Iris pigment epithelial cell (primary cell): ENCODE results near the gene PACS2.

Source experiments
- DNase-seq: peaks from one replicate; pipeline ENCODE4 v3.0.0-alpha.2; 2011; ENCODE audit warnings: low read depth

Gene PACS2

DNA sequence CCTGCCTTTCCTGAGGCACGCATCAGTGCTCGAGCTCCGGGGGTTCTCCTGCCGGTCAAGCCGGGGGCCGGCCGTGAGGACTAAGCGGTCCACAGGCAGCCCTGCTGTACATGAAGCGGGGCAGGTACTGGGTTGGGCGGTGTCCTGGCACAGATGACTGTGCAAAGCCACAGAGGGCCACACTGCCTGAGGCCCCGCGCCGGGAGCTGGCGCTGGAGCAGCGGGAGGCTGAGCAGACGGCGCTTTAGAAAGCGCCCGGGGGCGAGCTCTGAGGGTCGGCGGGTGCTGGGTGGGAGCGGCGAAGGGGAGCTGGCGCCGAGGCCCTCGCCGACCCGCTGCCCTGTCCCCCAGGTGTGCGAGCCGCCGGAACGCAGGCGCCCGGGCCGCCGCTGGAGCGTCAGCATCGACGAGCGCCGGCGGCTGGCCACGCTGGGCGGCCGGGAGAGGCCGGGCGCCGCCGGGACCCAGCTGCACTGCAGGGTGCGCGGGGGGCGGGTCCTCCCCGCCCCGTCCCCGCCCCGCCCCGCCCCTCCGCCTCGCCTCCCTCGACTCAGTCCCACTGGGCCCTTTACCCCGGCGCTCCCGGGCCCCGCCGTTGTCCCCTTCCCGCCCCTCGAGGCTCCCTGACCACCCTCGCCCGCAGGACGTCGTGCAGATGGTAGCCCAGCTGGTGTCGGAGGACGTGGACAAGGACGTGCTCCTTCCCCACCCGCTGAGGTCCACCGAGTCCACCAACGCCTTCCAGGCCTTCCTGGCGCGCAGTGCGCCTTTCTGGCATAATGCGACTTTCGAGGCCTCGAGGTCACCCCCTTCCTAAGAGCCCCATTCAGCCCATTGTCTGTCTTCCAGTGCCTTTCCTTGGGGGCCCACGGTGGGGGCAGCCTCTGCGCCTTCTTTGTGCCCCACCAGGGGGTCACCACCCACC lies 96.7 kb downstream of the PACS2 start:
- DNase-seq: peak; percentile 42

DNA sequence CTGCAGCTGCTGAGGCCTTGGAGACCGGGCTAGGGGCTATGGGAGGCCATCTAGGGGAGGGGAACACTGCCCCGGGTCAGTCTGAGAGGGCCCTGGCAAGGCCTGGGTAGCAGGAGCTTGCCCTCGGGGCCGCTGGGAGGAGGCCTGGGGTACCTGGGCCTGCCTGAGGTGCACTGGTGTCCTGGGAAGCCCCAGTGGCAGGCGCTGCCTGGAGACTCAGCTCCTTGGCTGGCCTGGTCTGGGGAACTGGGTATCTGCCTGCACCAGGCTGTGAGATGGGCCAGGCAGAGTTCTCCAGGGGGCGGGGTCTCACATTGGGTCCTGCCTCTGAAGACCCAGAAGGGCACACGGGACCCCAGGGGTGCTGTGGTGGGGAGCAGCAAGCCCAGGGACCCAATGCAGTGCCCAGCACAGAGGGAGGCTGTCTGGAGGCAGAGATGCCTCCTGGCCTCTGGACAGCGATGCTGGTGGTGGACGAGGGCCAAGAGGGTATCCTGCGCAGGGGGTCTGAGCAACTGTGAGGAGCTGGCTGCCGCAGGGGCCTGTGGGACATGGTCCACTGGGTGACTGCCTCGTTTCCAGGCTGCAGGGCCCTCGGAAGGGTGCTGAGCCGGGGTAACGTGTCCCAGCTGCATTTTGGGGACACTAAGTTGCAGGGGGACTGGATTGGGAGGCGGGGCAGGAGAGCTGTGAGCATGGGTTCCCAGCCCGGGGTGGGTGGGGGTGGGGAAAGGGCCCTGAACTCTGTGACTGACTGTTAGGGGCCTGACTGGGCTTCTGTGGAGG lies 97.6 kb downstream of the PACS2 start:
- no peak for DNase-seq

GRCh38 chr14:105412771-105413543 lies 98.4 kb downstream of the PACS2 start:
- no peak for DNase-seq

DNA sequence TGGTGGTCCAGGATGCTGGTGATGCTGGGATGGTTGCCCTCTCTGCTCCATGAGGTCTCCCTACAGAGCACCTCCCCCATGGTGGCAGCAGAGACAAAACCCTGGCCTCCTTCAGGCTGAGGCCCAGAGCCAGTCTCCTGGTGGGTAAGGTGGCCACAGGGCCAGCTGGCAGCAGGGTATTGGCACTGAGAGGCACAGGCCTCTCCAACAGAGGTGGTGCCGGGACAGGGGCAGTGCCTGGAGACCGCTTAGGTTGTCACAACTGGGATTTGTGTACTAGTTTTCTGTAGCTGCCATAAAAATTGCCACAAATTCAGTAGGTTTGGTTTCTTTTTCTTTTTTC lies 99.0 kb downstream of the PACS2 start:
- DNase-seq: no peak

DNA sequence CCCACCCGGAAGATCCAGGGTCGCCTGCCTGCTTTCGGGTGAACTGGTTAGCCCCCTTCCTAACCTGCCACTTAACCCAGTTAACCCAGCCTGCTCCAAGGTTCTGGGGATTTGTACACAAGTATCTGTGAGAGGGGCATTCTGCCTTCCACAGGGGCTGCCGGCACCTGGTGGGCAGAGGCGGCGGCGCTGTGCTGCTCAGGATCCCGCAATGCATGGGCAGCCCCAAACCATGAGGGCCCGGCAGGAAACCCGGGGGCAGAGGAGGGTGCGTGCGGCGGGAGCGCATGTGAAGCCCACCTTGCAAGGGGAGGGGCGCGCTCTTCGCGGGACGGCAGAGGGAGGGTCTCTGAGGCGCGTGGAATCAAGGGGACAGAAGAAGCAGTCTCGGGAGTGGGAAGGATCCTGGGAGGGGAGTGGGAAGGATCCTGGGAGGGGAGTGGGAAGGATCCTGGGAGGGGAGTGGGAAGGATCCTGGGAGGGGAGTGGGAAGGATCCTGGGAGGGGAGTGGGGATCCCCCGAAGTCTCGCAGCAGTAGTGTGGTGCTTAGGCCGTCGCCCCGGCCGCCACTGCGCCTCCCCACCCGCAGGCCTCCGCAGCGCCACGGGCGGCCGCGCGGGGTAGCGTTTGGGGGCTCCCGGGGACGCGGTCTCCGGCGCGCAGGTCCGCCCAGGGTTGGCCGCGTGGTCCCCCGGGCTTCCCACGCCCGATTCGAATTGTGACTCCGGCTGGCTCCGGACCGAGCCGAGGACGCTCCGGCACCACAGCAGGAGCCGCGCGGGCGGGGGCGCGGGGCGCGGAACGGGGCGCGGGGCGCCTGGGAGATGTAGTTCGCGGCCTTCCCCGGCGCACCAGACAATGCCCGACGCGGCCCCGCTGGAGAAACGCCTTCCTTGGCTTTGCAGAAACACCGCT lies 100.2 kb downstream of the PACS2 start:
- DNase-seq: peak; percentile 73

DNA sequence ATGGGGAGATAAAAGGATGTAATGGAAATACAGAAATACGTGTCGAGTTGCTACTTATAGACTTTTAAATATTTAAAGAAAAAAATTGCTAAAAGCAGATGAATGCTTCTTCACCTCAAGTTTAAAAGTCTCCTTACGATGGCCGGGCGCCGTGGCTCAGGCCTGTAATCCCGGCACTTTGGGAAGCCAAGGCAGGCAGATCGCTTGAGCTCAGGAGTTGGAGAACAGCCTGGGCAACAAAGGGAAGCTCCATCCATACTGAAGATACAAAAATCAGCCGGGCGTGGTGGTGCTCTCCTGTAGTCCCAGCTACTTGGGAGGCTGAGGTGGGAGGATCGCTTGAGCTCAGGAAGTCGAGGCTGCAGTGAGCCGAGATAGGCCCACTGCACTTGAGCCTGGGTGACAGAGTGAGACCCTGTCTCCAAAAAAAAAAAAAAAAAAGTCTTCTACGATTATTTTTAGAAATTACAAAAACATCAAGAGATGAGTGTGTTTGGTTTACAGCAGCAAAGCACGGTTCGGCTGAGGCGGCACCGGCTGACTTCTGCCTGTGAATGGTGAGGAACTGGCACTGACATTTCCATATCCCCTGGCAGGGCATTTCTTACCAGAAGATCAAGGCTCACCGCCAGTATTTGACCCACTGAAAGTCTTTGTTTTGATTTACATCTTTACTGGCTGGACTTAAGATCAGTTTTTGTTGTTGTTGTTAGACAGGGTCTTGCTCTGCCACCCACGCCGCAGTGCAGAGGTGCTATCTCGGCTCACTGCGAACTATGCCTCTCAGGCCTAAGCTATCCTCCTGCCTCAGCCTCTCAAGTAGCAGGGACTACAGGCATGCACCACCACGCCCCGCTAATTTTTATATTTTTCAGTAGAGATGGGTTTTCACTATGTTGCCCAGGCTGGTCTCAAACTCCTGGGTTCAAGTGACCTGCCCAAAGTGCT lies 101.2 kb downstream of the PACS2 start:
- DNase-seq: no peak

GRCh38 chr14:105416671-105417070 lies 102.1 kb downstream of the PACS2 start:
- DNase-seq: no peak

GRCh38 chr14:105417690-105418121 lies 103.2 kb downstream of the PACS2 start:
- DNase-seq: no peak

GRCh38 chr14:105418269-105419194 lies 104.0 kb downstream of the PACS2 start:
- no peak for DNase-seq

DNA sequence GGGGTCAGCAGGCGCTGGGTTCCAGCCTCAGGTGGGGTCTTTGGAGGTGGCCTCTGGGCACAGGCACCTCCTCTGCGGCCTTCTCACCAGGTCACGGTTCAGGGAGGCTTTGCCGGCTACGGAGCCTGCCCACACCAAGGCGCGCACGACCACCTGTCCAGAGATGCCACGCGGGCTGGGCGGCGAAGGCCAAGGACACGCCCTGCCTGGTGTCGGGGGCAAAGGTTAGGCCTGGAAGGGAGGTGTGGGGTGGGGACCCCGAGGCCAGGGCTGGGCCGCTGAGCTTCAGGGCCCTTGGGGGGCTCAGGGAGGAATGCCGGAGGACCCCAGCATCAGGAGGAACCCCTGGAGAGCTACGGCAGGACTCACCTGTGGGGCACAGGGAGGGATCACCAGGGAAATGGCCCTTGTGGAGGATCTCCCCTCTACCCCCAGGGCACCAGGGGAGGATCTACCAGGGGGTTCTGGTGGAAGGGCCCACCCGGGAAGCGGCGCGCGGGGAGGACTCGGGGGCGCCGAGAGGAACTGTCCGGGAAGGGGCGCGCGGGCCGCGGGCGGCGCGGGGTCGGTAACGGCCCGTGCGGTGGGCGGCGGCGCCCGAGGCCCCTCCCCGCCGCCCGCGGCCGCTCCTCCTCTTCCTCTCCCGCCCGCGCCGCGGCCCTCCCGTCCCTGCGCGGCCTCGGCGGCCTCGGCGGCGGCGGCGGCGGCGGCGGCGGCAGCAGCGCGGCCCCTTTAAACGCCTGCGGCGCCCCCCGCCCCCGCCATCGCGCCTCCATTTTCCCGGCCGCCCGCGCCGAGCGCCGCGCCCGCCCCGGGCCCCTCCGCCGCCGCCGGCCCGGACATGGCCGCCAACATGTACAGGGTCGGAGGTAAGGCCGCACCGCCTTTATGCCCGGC lies 104.9 kb downstream of the PACS2 start, which contains the start of gene MTA1:
MTA1 (plus strand) TSS at position 633 of the 897 bp plus-strand sequence; CDS start at position 842, 209 bp downstream.
- DNase-seq: no peak

- DNase-seq: no peak
Measured at GRCh38 chr14:105420101-105420973, 105.8 kb downstream of the PACS2 start.

DNA sequence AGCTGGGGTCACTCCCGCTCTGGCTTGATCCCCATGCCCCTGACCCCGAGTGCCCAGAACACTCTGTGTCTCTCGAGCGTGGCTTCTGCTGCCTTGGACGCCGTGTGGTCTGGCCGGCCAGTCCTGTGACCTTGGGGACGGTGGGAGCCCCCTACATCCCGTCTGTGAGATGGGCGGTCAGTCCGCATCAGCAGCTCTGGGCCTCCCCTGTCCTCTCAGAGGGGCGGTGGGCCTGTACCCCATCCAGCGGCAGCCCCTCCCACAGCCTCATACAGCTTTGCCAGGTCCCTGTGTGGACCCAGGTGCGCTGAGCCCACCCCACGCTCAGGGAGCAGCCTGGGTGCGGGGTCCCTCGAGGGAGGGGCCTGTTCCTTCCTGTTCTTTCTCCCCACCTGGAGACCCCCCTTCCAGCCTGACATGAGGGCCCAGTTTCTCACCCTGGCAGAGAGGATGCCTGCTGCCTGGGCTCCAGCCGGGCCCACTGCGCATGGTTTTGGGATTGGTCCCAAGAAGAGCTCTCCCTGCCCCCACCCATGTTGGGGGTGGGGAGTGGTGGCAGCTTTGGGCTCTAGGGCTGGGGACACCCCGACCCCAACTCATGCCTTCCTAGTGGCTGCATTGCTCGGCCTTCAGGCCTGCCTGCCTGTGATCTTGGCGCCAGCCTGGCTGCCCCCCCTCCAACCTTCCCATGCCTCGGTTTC lies 106.6 kb downstream of the PACS2 start:
- no peak for DNase-seq

- DNase-seq: no peak
Measured at GRCh38 chr14:105421723-105422615, 107.4 kb downstream of the PACS2 start.

- no peak for DNase-seq
Measured at GRCh38 chr14:105422695-105423487, 108.3 kb downstream of the PACS2 start.
